Activated T-cell treated with anti-CD3 and anti-CD28 coated beads, Interleukin-2, amount 50 U/mL, for 4 hours (primary cell): ENCODE data around the gene MIP. TPM values are rescaled to one million over a fixed set of nuclear protein-coding genes. Genes with fewer than 3 reads are reported as not detected.
"Not testable (repeated sequence)": the region's sequence is repeated elsewhere in the genome, so short reads cannot be mapped to it uniquely, and the experiment has no call there.

ENCODE experiments used
- ATAC-seq, 2 donors: fragments of 200-7000 bp; cut with Tn5 transposase; one replicate each; pipeline ENCODE4 v1.10.0; 2021
- DNase-seq: peaks from one replicate; pipeline ENCODE4 v3.0.0-alpha.2; 2020
- H3K27me3 Mint-ChIP-seq: one replicate; pipeline ENCODE4 v1.8.0; 2021; ENCODE audit warnings: low read depth, mixed read lengths
- H3K36me3 Mint-ChIP-seq: one replicate; pipeline ENCODE4 v1.8.0; 2022; ENCODE audit warnings: mixed read lengths; ENCODE audit not compliant: insufficient read depth
- H3K4me1 Mint-ChIP-seq: one replicate; pipeline ENCODE4 v1.8.0; 2021; ENCODE audit warnings: low read depth, mixed read lengths
- H3K4me3 Mint-ChIP-seq: one replicate; pipeline ENCODE4 v1.8.0; 2021; ENCODE audit warnings: mild to moderate bottlenecking, moderate library complexity, mixed read lengths
- H3K9me3 Mint-ChIP-seq: one replicate; pipeline ENCODE4 v1.8.0; 2021; ENCODE audit warnings: mixed read lengths
- total RNA-seq, 3 donors: library from RNA; stranded (reverse); gene quantifications; one replicate each; pipeline ENCODE4 v1.2.1, GENCODE V29; 2021

The MIP gene
- total RNA-seq, 3 donors from 2014 or later, result 0.08 TPM; not detected in 2

GRCh38 chr12:56404227-56404626, 50.2 kb downstream of the MIP start:
- not testable (repeated sequence) for H3K27me3 Mint-ChIP-seq, H3K9me3 Mint-ChIP-seq, H3K36me3 Mint-ChIP-seq, H3K4me1 Mint-ChIP-seq, ATAC-seq, H3K4me3 Mint-ChIP-seq, DNase-seq

- not testable (repeated sequence) for H3K4me1 Mint-ChIP-seq, H3K36me3 Mint-ChIP-seq
Observed at GRCh38 chr12:56401612-56402011, 52.8 kb downstream of the MIP start.

GRCh38 chr12:56401125-56401524, 53.3 kb downstream of the MIP start:
- not testable (repeated sequence) for H3K27me3 Mint-ChIP-seq, H3K36me3 Mint-ChIP-seq, ATAC-seq, H3K4me3 Mint-ChIP-seq, DNase-seq, H3K4me1 Mint-ChIP-seq
- peaks cover 16% of the 10 kb centered on the region for H3K9me3 Mint-ChIP-seq

More at GRCh38 chr12:56401612-56402011, 52.8 kb downstream of the MIP start:
- DNase-seq, H3K27me3 Mint-ChIP-seq, H3K4me3 Mint-ChIP-seq, ATAC-seq: not testable (repeated sequence)
- H3K9me3 Mint-ChIP-seq, result peaks cover 16% of the 10 kb centered on the region

Other genes starting within 250 kb of the MIP start
- 10 to 100 TPM; 39.3 to 45.6 (median 40.1) TPM for gene RNF41, start 232.7 kb downstream of the MIP start, total RNA-seq
- 100 to 1,000 TPM in 1 of 3 donors, 10 to 100 TPM in 2; 92.7 to 103 (median 98.9) TPM for gene NABP2, start 230.3 kb downstream of the MIP start, total RNA-seq
- under 1 TPM; 0.53 to 0.84 (median 0.79) TPM for gene SLC39A5, start 224.6 kb downstream of the MIP start, total RNA-seq
- gene ANKRD52, start 196.3 kb downstream of the MIP start, total RNA-seq, result 10 to 100 TPM; 60.8 to 70.3 (median 67.5) TPM
- gene COQ10A, start 187.7 kb downstream of the MIP start, total RNA-seq, result 10 to 100 TPM; 11.1 to 13.7 (median 11.5) TPM
- gene CS, start 154.3 kb downstream of the MIP start, total RNA-seq, result 100 to 1,000 TPM; 344 to 373 (median 354) TPM
- 100 to 1,000 TPM; 162 to 178 (median 174) TPM for gene CNPY2, start 138.7 kb downstream of the MIP start, total RNA-seq
- gene PAN2, start 120.7 kb downstream of the MIP start, total RNA-seq, result 10 to 100 TPM; 16.4 to 20.3 (median 17.3) TPM
- gene IL23A, start 115.8 kb downstream of the MIP start, total RNA-seq, result 10 to 100 TPM; 19.8 to 35.1 (median 26.4) TPM
- gene STAT2, start 94.5 kb downstream of the MIP start, total RNA-seq, result 10 to 100 TPM; 35.8 to 55.5 (median 50.4) TPM
- under 1 TPM in 1 of 3 donors, not detected in 2; 0.16 TPM for gene APOF, start 91.8 kb downstream of the MIP start, total RNA-seq
- 10 to 100 TPM; 35.2 to 45.2 (median 36.6) TPM for gene TIMELESS, start 5.2 kb downstream of the MIP start, total RNA-seq
- gene SPRYD4, start 13.9 kb upstream of the MIP start, total RNA-seq, result 1 to 10 TPM; 4.0 to 4.8 (median 4.1) TPM
- 1 to 10 TPM; 1.7 to 4.2 (median 2.2) TPM for gene GLS2, start 33.5 kb upstream of the MIP start, total RNA-seq
- gene RBMS2, start 67.2 kb upstream of the MIP start, total RNA-seq, result 1 to 10 TPM in 2 of 3 donors, under 1 TPM in 1; 0.66 to 4.0 (median 1.4) TPM
- gene BAZ2A, start 175.7 kb upstream of the MIP start, total RNA-seq, result 10 to 100 TPM; 53.0 to 64.9 (median 64.5) TPM
- 1,000 to 10,000 TPM in 1 of 3 donors, 100 to 1,000 TPM in 2; 885 to 1,118 (median 953) TPM for gene ATP5F1B, start 191.3 kb upstream of the MIP start, total RNA-seq
- 100 to 1,000 TPM; 343 to 400 (median 399) TPM for gene PTGES3, start 233.6 kb upstream of the MIP start, total RNA-seq